Nephron (organoid): ENCODE data around the gene RELT.

Experiments
- H3K27ac Mint-ChIP-seq, 3 experiments: 2 replicates each; pipeline ENCODE4 v1.8.0; 2020; ENCODE audit warnings: mixed read lengths in 3 of 3, mild to moderate bottlenecking in 2 of 3, moderate library complexity in 1 of 3
- H3K27me3 Mint-ChIP-seq: 2 replicates; pipeline ENCODE4 v1.8.0; 2021; ENCODE audit warnings: low read depth, mild to moderate bottlenecking, moderate library complexity, mixed read lengths
- H3K36me3 Mint-ChIP-seq: 2 replicates; pipeline ENCODE4 v1.8.0; 2020; ENCODE audit warnings: low read depth, mixed read lengths
- H3K4me1 Mint-ChIP-seq: 2 replicates; pipeline ENCODE4 v1.8.0; 2020; ENCODE audit warnings: mixed read lengths
- H3K4me3 Mint-ChIP-seq, 3 experiments: 2 replicates each; pipeline ENCODE4 v1.8.0; 2020; ENCODE audit warnings: mild to moderate bottlenecking in 3 of 3, mixed read lengths in 3 of 3, moderate library complexity in 2 of 3
- H3K9me3 Mint-ChIP-seq: 2 replicates; pipeline ENCODE4 v1.8.0; 2020; ENCODE audit warnings: mixed read lengths
- CTCF ChIP-seq, 3 experiments: fragments of 200-600 bp; sonication (generic); IDR thresholded peaks; one replicate each; pipeline ENCODE4 v1.5.0; 2021; ENCODE audit warnings: antibody characterized with exemption in 3 of 3; ENCODE audit not compliant: unreplicated experiment in 3 of 3

RELT gene

GRCh38 chr11:73401924-73402833 lies 26.0 kb downstream of the RELT start:
- H3K9me3 Mint-ChIP-seq = no peaks in the 10 kb centered on the region
- no peaks in the 10 kb centered on the region for H3K27me3 Mint-ChIP-seq
- no peak for TF ChIP-seq CTCF (IDR thresholded peaks at IDR 0.05; ENCODE audit: unreplicated experiment in 3 of 3)
- peaks cover 20% of the 10 kb centered on the region for H3K4me1 Mint-ChIP-seq
- H3K36me3 Mint-ChIP-seq = peaks cover 14% of the 10 kb centered on the region
- no peak overlapping the region for H3K27ac Mint-ChIP-seq
- H3K4me3 Mint-ChIP-seq = no peak overlapping the region

- Mint-ChIP-seq H3K36me3 (peaks cover 20% of the 10 kb centered on the region), H3K4me1 (peaks cover 20% of the 10 kb centered on the region), H3K27ac (no peak overlapping the region), H3K27me3 (no peaks in the 10 kb centered on the region), H3K9me3 (no peaks in the 10 kb centered on the region), H3K4me3 (no peak overlapping the region)
- no peak for TF ChIP-seq CTCF (IDR thresholded peaks at IDR 0.05; ENCODE audit: unreplicated experiment in 3 of 3)
Observed at GRCh38 chr11:73402834-73403185, 26.6 kb downstream of the RELT start.

- TF ChIP-seq CTCF (IDR thresholded peaks at IDR 0.05; ENCODE audit: unreplicated experiment in 3 of 3) = no peak
- Mint-ChIP-seq H3K27ac (no peak overlapping the region), H3K4me1 (peaks cover 20% of the 10 kb centered on the region), H3K27me3 (no peaks in the 10 kb centered on the region), H3K9me3 (no peaks in the 10 kb centered on the region), H3K4me3 (no peak overlapping the region), H3K36me3 (peaks cover 24% of the 10 kb centered on the region)
Observed at GRCh38 chr11:73403541-73403940, 27.3 kb downstream of the RELT start.

- no peaks in the 10 kb centered on the region for H3K9me3 Mint-ChIP-seq
- peak; percentile 60 to 72 (median 70) for TF ChIP-seq CTCF (IDR thresholded peaks at IDR 0.05; ENCODE audit: unreplicated experiment in 3 of 3)
- no peak overlapping the region for H3K4me3 Mint-ChIP-seq
Observed at GRCh38 chr11:73404048-73404447, 27.8 kb downstream of the RELT start.

GRCh38 chr11:73404506-73405145 lies 28.4 kb downstream of the RELT start:
- Mint-ChIP-seq H3K4me1 (peaks cover 20% of the 10 kb centered on the region), H3K27ac (no peak overlapping the region), H3K27me3 (no peaks in the 10 kb centered on the region), H3K36me3 (peaks cover 34% of the 10 kb centered on the region), H3K9me3 (no peaks in the 10 kb centered on the region), H3K4me3 (no peak overlapping the region)
- no peak for TF ChIP-seq CTCF (IDR thresholded peaks at IDR 0.05; ENCODE audit: unreplicated experiment in 3 of 3)

More at GRCh38 chr11:73404048-73404447, 27.8 kb downstream of the RELT start:
- Mint-ChIP-seq H3K4me1 (peaks cover 20% of the 10 kb centered on the region), H3K27me3 (no peaks in the 10 kb centered on the region), H3K36me3 (peaks cover 28% of the 10 kb centered on the region), H3K27ac (peak overlapping the region in 1 of 3 experiments; percentile 10)
